ENCODE results near the gene H1-8. TPM values are rescaled to one million over a fixed set of nuclear protein-coding genes. Genes with fewer than 3 reads are reported as not detected.

Gene H1-8
- total RNA-seq, 4 donors from 2014 or later, result not detected

- intact Hi-C loops (cut with DNase I), result no loop called here
- 93 to 100% methylated on average over 4 of the region's 5 CpGs for WGBS, 2 donors
- H3K4me1 ChIP-seq, result peaks cover 0 to 15% (median 3%) of the 10 kb centered on the region in 3 donors
- no peaks in the 10 kb centered on the region for H3K27me3 ChIP-seq
- no peak overlapping the region for H3K4me3 ChIP-seq
- peaks cover 0 to 77% (median 8%) of the 10 kb centered on the region in 3 donors for H3K36me3 ChIP-seq
- no peaks in the 10 kb centered on the region for H3K9me3 ChIP-seq
- no peak for DNase-seq
- H3K27ac ChIP-seq, result peak overlapping the region in 1 of 4 donors; percentile 36
- TF ChIP-seq CTCF (IDR thresholded peaks at IDR 0.05), result no peak
- TF ChIP-seq POLR2A (IDR thresholded peaks at IDR 0.05), result no peak
Observed at GRCh38 chr3:129500334-129500658, 42.7 kb upstream of the H1-8 start.

GRCh38 chr3:129501630-129502029, 41.3 kb upstream of the H1-8 start:
- 64 to 83% methylated on average over 3 to 5 of the region's 5 CpGs for WGBS, 2 donors
- H3K4me1 ChIP-seq, result peaks cover 0 to 9% (median 0%) of the 10 kb centered on the region in 3 donors
- intact Hi-C loops (cut with DNase I), result no loop called here
- no peaks in the 10 kb centered on the region for H3K9me3 ChIP-seq
- no peak for DNase-seq
- H3K36me3 ChIP-seq, result peaks cover 0 to 84% (median 8%) of the 10 kb centered on the region in 3 donors
- H3K27me3 ChIP-seq, result no peaks in the 10 kb centered on the region
- H3K4me3 ChIP-seq, result no peak overlapping the region
- no peak for TF ChIP-seq CTCF (IDR thresholded peaks at IDR 0.05)
- TF ChIP-seq POLR2A (IDR thresholded peaks at IDR 0.05), result no peak
- no peak overlapping the region for H3K27ac ChIP-seq

- no peak overlapping the region for H3K27ac ChIP-seq
- no peaks in the 10 kb centered on the region for H3K9me3 ChIP-seq
- H3K27me3 ChIP-seq, result no peaks in the 10 kb centered on the region
- H3K4me3 ChIP-seq, result no peak overlapping the region
- peaks cover 5 to 85% (median 8%) of the 10 kb centered on the region in 3 donors for H3K36me3 ChIP-seq
- DNase-seq, result no peak
- 91 to 98% methylated on average over 7 to 10 of the region's 18 CpGs for whole genome bisulfite sequencing, 2 donors
- intact Hi-C loops (cut with DNase I), result no loop called here
- H3K4me1 ChIP-seq, result peaks cover 0 to 15% (median 0%) of the 10 kb centered on the region in 3 donors
- TF ChIP-seq POLR2A (IDR thresholded peaks at IDR 0.05) (no peak), CTCF (IDR thresholded peaks at IDR 0.05) (no peak)
Observed at GRCh38 chr3:129502641-129503408, 40.1 kb upstream of the H1-8 start.

GRCh38 chr3:129503471-129504291, 39.3 kb upstream of the H1-8 start:
- WGBS, 2 donors, result 82 to 93% methylated on average over 11 to 13 of the region's 13 CpGs
- no peaks in the 10 kb centered on the region for H3K9me3 ChIP-seq
- H3K36me3 ChIP-seq, result peaks cover 5 to 90% (median 8%) of the 10 kb centered on the region in 3 donors
- H3K4me1 ChIP-seq, result peaks cover 0 to 10% (median 0%) of the 10 kb centered on the region in 3 donors
- intact Hi-C loops (cut with DNase I), result no loop called here
- TF ChIP-seq CTCF (IDR thresholded peaks at IDR 0.05) (no peak), POLR2A (IDR thresholded peaks at IDR 0.05) (no peak)
- DNase-seq, result no peak
- no peak overlapping the region for H3K27ac ChIP-seq
- no peak overlapping the region for H3K4me3 ChIP-seq
- no peaks in the 10 kb centered on the region for H3K27me3 ChIP-seq
